NT2/D1 (cell line): ENCODE data around the gene PNMA8C.
"Not testable (repeated sequence)": the region's sequence is repeated elsewhere in the genome, so short reads cannot be mapped to it uniquely, and the experiment has no call there.

Experiments used
- YY1 ChIP-seq: IDR thresholded peaks from 2 replicates; pipeline ENCODE4 v1.6.1; 2011; ENCODE audit not compliant: insufficient read length, insufficient read depth
- ZNF274 ChIP-seq: IDR thresholded peaks from 2 replicates; pipeline ENCODE4 v1.6.1; 2011; ENCODE audit warnings: mild to moderate bottlenecking, low read depth, low read length

DNA sequence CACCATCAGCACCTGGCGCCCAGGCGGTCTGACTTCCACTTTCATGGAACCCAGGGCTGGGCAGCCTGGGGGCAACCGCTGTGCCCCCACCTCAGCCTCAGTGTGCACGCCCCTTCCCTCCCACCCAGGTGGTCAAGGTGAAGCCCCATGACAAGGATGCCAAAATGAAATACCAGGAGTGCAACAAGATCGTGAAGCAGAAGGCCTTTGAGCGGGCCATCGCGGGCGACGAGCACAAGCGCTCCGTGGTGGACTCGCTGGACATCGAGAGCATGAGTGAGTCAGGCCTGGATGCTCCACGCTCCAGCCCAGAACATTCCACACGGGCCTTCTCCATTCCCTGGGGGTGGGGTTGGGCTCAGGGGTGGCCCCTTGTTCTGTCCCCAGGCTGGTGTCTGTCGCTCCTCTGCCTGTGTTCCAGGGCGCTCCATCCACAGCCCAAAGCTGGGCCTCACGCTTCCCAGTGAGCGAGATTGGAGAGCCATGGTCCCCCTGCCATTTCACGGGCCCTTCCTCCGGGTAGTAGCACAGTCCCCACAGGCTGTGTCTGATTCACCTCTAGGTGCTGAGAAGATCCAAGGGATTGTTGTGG, 53.2 kb downstream of the PNMA8C start:
- TF ChIP-seq YY1, ZNF274: not testable (repeated sequence)
